ENCODE measurements around the gene IAH1. TPM values are rescaled to one million over a fixed set of nuclear protein-coding genes. Genes with fewer than 3 reads are reported as not detected.

IAH1 gene
- total and polyA plus RNA-seq, 2 experiments from 2014 or later, result 12.7 to 33.7 TPM

GRCh38 chr2:9462886-9463697 lies 11.3 kb upstream of the IAH1 start:
- H3K36me3 Mint-ChIP-seq (ENCODE audit: low read depth), result peaks cover 48% of the 10 kb centered on the region
- H3K79me2 ChIP-seq (replicated peaks; ENCODE audit: insufficient read depth), result no peaks in the 10 kb centered on the region
- no peak overlapping the region for H2AFZ ChIP-seq
- no peak for DNase-seq (ENCODE audit: low spot score)
- H3K4me1 Mint-ChIP-seq, result no peaks in the 10 kb centered on the region
- no peak overlapping the region for H3K4me2 ChIP-seq
- no peaks in the 10 kb centered on the region for H3K9me2 ChIP-seq (ENCODE audit: insufficient read depth)
- H3K27me3 ChIP-seq (ENCODE audit: insufficient read depth), result no peaks in the 10 kb centered on the region
- no peak overlapping the region for H3K27ac ChIP-seq (ENCODE audit: low read depth)
- H3K36me3 ChIP-seq (ENCODE audit: insufficient read depth), result peaks cover 7% of the 10 kb centered on the region
- H4K20me1 ChIP-seq (replicated peaks; ENCODE audit: insufficient read depth), result peaks cover 5% of the 10 kb centered on the region; the same call in 1 of the 2 replicates
- H3K9me3 Mint-ChIP-seq, result no peaks in the 10 kb centered on the region
- TF ChIP-seq POLR2AphosphoS5 (IDR thresholded peaks at IDR 0.05; ENCODE audit: low read depth), result no peak
- TF ChIP-seq, protein P1, sequence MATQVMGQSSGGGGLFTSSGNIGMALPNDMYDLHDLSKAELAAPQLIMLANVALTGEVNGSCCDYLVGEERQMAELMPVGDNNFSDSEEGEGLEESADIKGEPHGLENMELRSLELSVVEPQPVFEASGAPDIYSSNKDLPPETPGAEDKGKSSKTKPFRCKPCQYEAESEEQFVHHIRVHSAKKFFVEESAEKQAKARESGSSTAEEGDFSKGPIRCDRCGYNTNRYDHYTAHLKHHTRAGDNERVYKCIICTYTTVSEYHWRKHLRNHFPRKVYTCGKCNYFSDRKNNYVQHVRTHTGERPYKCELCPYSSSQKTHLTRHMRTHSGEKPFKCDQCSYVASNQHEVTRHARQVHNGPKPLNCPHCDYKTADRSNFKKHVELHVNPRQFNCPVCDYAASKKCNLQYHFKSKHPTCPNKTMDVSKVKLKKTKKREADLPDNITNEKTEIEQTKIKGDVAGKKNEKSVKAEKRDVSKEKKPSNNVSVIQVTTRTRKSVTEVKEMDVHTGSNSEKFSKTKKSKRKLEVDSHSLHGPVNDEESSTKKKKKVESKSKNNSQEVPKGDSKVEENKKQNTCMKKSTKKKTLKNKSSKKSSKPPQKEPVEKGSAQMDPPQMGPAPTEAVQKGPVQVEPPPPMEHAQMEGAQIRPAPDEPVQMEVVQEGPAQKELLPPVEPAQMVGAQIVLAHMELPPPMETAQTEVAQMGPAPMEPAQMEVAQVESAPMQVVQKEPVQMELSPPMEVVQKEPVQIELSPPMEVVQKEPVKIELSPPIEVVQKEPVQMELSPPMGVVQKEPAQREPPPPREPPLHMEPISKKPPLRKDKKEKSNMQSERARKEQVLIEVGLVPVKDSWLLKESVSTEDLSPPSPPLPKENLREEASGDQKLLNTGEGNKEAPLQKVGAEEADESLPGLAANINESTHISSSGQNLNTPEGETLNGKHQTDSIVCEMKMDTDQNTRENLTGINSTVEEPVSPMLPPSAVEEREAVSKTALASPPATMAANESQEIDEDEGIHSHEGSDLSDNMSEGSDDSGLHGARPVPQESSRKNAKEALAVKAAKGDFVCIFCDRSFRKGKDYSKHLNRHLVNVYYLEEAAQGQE (IDR thresholded peaks at IDR 0.05; ENCODE audit: unreplicated experiment), result no peak
- TF ChIP-seq ZNF114 (CRISPR knock-in tag; IDR thresholded peaks at IDR 0.05), result no peak
- no peak for TF ChIP-seq EZH2 (IDR thresholded peaks at IDR 0.05; ENCODE audit: low read depth, unreplicated experiment)
- TF ChIP-seq CREB1 (CRISPR knock-in tag; IDR thresholded peaks at IDR 0.05; ENCODE audit: low read depth), result no peak
- TF ChIP-seq JUNB (IDR thresholded peaks at IDR 0.05; ENCODE audit: unreplicated experiment), result no peak
- no peak for TF ChIP-seq ETS1 (IDR thresholded peaks at IDR 0.05)
- no peak for TF ChIP-seq EZH2phosphoT487 (IDR thresholded peaks at IDR 0.05; ENCODE audit: unreplicated experiment)
- no peak for TF ChIP-seq STAT1 (IDR thresholded peaks at IDR 0.05; ENCODE audit: unreplicated experiment)
- TF ChIP-seq ZNF331 (CRISPR knock-in tag; IDR thresholded peaks at IDR 0.05; ENCODE audit: low read depth), result no peak
- TF ChIP-seq, protein P2, sequence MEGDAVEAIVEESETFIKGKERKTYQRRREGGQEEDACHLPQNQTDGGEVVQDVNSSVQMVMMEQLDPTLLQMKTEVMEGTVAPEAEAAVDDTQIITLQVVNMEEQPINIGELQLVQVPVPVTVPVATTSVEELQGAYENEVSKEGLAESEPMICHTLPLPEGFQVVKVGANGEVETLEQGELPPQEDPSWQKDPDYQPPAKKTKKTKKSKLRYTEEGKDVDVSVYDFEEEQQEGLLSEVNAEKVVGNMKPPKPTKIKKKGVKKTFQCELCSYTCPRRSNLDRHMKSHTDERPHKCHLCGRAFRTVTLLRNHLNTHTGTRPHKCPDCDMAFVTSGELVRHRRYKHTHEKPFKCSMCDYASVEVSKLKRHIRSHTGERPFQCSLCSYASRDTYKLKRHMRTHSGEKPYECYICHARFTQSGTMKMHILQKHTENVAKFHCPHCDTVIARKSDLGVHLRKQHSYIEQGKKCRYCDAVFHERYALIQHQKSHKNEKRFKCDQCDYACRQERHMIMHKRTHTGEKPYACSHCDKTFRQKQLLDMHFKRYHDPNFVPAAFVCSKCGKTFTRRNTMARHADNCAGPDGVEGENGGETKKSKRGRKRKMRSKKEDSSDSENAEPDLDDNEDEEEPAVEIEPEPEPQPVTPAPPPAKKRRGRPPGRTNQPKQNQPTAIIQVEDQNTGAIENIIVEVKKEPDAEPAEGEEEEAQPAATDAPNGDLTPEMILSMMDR (conservative IDR thresholded peaks at IDR 0.05; ENCODE audit: low read depth in 2 of 2), result no peak
- TF ChIP-seq NANOG (IDR thresholded peaks at IDR 0.05; ENCODE audit: borderline replicate concordance), result no peak
- no peak for TF ChIP-seq ZNF462 (CRISPR knock-in tag; IDR thresholded peaks at IDR 0.05)
- no peaks in the 10 kb centered on the region for H3K27me3 Mint-ChIP-seq (ENCODE audit: insufficient read depth, low read depth, poor library complexity)
- H3K4me3 ChIP-seq, result no peak overlapping the region
- ATAC-seq, result no peak
- no peaks in the 10 kb centered on the region for H3K4me1 ChIP-seq (ENCODE audit: insufficient read depth)
- no peak overlapping the region for H3K27ac Mint-ChIP-seq
- no peak overlapping the region for H3K4me3 Mint-ChIP-seq
- H3F3A ChIP-seq (replicated peaks; ENCODE audit: low read depth), result no peaks in the 10 kb centered on the region
